GM12878 (cell line): Measurements from ENCODE around the gene NFATC2.

Experiments used
- CREB1 ChIP-seq: IDR thresholded peaks from 2 replicates; pipeline ENCODE4 v1.6.1; 2012; ENCODE audit warnings: low read depth, mild to moderate bottlenecking, inconsistent platforms
- CTCF ChIP-seq, 3 experiments: IDR thresholded peaks in 2 of 3; conservative IDR thresholded peaks in 1 of 3; 2 replicates each; pipeline ENCODE4 v1.5.1; 2011; ENCODE audit warnings: low read depth in 3 of 3, low read length in 3 of 3, mild to moderate bottlenecking in 3 of 3, control low read depth in 2 of 3, moderate library complexity in 2 of 3, inconsistent platforms in 1 of 3, mixed read lengths in 1 of 3; ENCODE audit not compliant: control insufficient read depth in 2 of 3, insufficient read depth in 1 of 3; ENCODE audit errors: extremely low read depth in 1 of 3
- JUNB ChIP-seq: IDR thresholded peaks from 2 replicates; pipeline ENCODE4 v1.6.1; 2016; ENCODE audit warnings: antibody characterized with exemption, mild to moderate bottlenecking
- POLR2A ChIP-seq: IDR thresholded peaks from 2 replicates; pipeline ENCODE4 v1.6.1; 2011; ENCODE audit warnings: low read depth, mild to moderate bottlenecking, low read length
- SP1 ChIP-seq: IDR thresholded peaks from one replicate; pipeline ENCODE4 v1.6.1; 2011; ENCODE audit warnings: low read depth, low read length
- USF2 ChIP-seq: IDR thresholded peaks from 2 replicates; pipeline ENCODE4 v1.6.1; 2011; ENCODE audit warnings: low read depth, low read length, improper control_type of control experiment, borderline replicate concordance
- ZBTB33 ChIP-seq: fragments of 450-650 bp; IDR thresholded peaks from 2 replicates; pipeline ENCODE4 v1.6.1; 2017; ENCODE audit warnings: mild to moderate bottlenecking

DNA sequence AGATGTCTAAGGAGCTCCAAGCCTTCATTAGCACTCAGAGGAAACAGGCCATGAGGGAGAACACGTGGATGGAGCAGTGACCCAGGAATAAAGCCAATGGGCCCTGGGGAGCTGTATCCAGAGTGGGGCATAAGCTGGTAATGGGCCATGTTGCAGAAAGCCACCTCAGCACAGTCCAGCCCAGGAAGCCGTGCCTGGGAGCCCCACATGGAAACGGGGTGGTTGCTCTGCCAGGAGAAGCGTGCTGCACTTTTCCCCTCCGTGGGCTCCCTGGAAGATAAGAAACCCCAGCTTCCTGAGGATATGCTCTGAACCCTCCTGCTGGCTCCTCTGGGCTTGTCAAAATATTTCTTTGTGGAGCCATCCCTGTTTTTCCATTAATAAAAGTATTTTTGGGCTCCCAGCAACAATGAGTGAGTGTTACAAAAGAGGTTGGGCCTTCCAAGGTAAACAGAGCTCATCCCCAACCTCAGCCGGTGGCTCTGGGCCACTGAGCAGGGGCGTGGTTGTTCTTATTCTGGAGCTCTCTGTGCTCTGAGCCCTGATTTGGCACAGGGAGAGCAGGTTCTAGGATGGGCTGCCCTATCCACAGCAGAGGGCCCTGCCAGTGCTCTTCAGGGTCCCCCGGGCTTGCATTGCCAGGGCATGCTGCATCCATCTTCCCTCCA is 31.2 kb upstream of the NFATC2 start:
- TF ChIP-seq JUNB (no peak), CREB1 (no peak), POLR2A (no peak), ZBTB33 (no peak), USF2 (no peak), SP1 (no peak), CTCF (IDR thresholded peaks at IDR 0.05 in 2 of 3, conservative IDR thresholded peaks at IDR 0.05 in 1 of 3; ENCODE audit: control insufficient read depth in 2 of 3, extremely low read depth in 1 of 3, insufficient read depth in 1 of 3, low read depth in 3 of 3, low read length in 3 of 3) (no peak)
